ENCODE results near the gene CMTM2.

Gene CMTM2

GRCh38 chr16:66578651-66579531 is at the start of gene CMTM2:
CMTM2 (plus strand) TSS chr16:66579463; CDS start chr16:66579608, 145 bp downstream.
- no peak for DNase-seq (ENCODE audit: low read depth)

GRCh38 chr16:66529475-66529874 is 49.8 kb upstream of the CMTM2 start:
- DNase-seq (ENCODE audit: low read depth), result no peak

GRCh38 chr16:66534376-66534799 is 44.9 kb upstream of the CMTM2 start:
- no peak for DNase-seq (ENCODE audit: low read depth)

- no peak for DNase-seq (ENCODE audit: low read depth)
These were observed 42.7 kb upstream of the CMTM2 start for GRCh38 chr16:66536525-66536924.

- no peak for DNase-seq (ENCODE audit: low read depth)
These were observed 42.0 kb upstream of the CMTM2 start for GRCh38 chr16:66537236-66537635.

- no peak for DNase-seq (ENCODE audit: low read depth)
These were observed 40.4 kb upstream of the CMTM2 start for GRCh38 chr16:66538910-66539309.

GRCh38 chr16:66539623-66540469 is 39.4 kb upstream of the CMTM2 start:
- no peak for DNase-seq (ENCODE audit: low read depth)

- DNase-seq (ENCODE audit: low read depth), result no peak
These were observed 37.6 kb upstream of the CMTM2 start for GRCh38 chr16:66541388-66542355.

- no peak for DNase-seq (ENCODE audit: low read depth)
These were observed 36.9 kb upstream of the CMTM2 start for GRCh38 chr16:66542396-66542795.

GRCh38 chr16:66543541-66543940 is 35.7 kb upstream of the CMTM2 start:
- no peak for DNase-seq (ENCODE audit: low read depth)

- no peak for DNase-seq (ENCODE audit: low read depth)
These were observed 35.1 kb upstream of the CMTM2 start for GRCh38 chr16:66544016-66544757.

GRCh38 chr16:66547101-66547989 is 31.9 kb upstream of the CMTM2 start:
- DNase-seq (ENCODE audit: low read depth), result no peak

- no peak for DNase-seq (ENCODE audit: low read depth)
These were observed 31.2 kb upstream of the CMTM2 start for GRCh38 chr16:66548068-66548467.

GRCh38 chr16:66548868-66549267 is 30.4 kb upstream of the CMTM2 start:
- DNase-seq (ENCODE audit: low read depth), result no peak

GRCh38 chr16:66549284-66550131 is 29.8 kb upstream of the CMTM2 start, which contains the start of gene TK2:
TK2 (minus strand) TSS chr16:66550122; CDS start chr16:66550061, 61 bp downstream.
- DNase-seq (ENCODE audit: low read depth), result peak; percentile 73

- DNase-seq (ENCODE audit: low read depth), result peak; percentile 25
These were observed 27.9 kb upstream of the CMTM2 start for GRCh38 chr16:66551348-66551759.

- no peak for DNase-seq (ENCODE audit: low read depth)
These were observed 27.4 kb upstream of the CMTM2 start for GRCh38 chr16:66551788-66552285.

- peak; percentile 80 for DNase-seq (ENCODE audit: low read depth)
These were observed 26.7 kb upstream of the CMTM2 start, which contains the start of gene CKLF for GRCh38 chr16:66552286-66553177. CKLF (plus strand) TSS chr16:66552576; CDS start chr16:66552716, 140 bp downstream.
